NT2/D1 (cell line): ENCODE results near the gene ZNF573.

ENCODE experiments used
- SUZ12 ChIP-seq: IDR thresholded peaks from 2 replicates; pipeline ENCODE4 v1.6.1; 2011; ENCODE audit not compliant: insufficient read length, insufficient read depth; ENCODE audit errors: extremely low read depth
- YY1 ChIP-seq: IDR thresholded peaks from 2 replicates; pipeline ENCODE4 v1.6.1; 2011; ENCODE audit not compliant: insufficient read length, insufficient read depth
- ZNF274 ChIP-seq: IDR thresholded peaks from 2 replicates; pipeline ENCODE4 v1.6.1; 2011; ENCODE audit warnings: mild to moderate bottlenecking, low read depth, low read length

- TF ChIP-seq SUZ12 (no peak), ZNF274 (no peak), YY1 (no peak)
Measured at GRCh38 chr19:37763488-37763887, 15.9 kb downstream of the ZNF573 start.
